ENCODE data around the gene C7orf57.
A peak's percentile ranks its signal among the peaks of the same experiment; 100 is the strongest.
"Not testable (repeated sequence)": the region's sequence is repeated elsewhere in the genome, so short reads cannot be mapped to it uniquely, and the experiment has no call there.

C7orf57 gene

GRCh38 chr7:48035301-48035966, at the start of gene C7orf57:
Gene C7orf57 (plus strand): TSS chr7:48035543. CDS start chr7:48036309, 766 bp downstream.
- peak; percentile 89 for DNase-seq

- DNase-seq, result no peak
Observed at GRCh38 chr7:47988496-47989386, 46.6 kb upstream of the C7orf57 start.

- not testable (repeated sequence) for DNase-seq
Observed at GRCh38 chr7:47989607-47990400, 45.5 kb upstream of the C7orf57 start.

- DNase-seq, result no peak
Observed at GRCh38 chr7:47990592-47990991, 44.8 kb upstream of the C7orf57 start.

GRCh38 chr7:47991270-47991669, 44.1 kb upstream of the C7orf57 start:
- DNase-seq, result no peak

GRCh38 chr7:47991741-47992311, 43.5 kb upstream of the C7orf57 start:
- peak; percentile 84 to 88 for DNase-seq

- no peak for DNase-seq
Observed at GRCh38 chr7:47992446-47992845, 42.9 kb upstream of the C7orf57 start.

GRCh38 chr7:47999413-47999812, 35.9 kb upstream of the C7orf57 start:
- DNase-seq, result no peak

GRCh38 chr7:48000164-48000563, 35.2 kb upstream of the C7orf57 start:
- not testable (repeated sequence) for DNase-seq

GRCh38 chr7:48004032-48004431, 31.3 kb upstream of the C7orf57 start:
- no peak for DNase-seq

- DNase-seq, result no peak
Observed at GRCh38 chr7:48004638-48005037, 30.7 kb upstream of the C7orf57 start.

GRCh38 chr7:48006866-48007265, 28.5 kb upstream of the C7orf57 start:
- no peak for DNase-seq

GRCh38 chr7:48009257-48009656, 26.1 kb upstream of the C7orf57 start:
- no peak for DNase-seq

- DNase-seq, result no peak
Observed at GRCh38 chr7:48009954-48010353, 25.4 kb upstream of the C7orf57 start.

- DNase-seq, result no peak
Observed at GRCh38 chr7:48011323-48011722, 24.0 kb upstream of the C7orf57 start.

GRCh38 chr7:48011951-48012350, 23.4 kb upstream of the C7orf57 start:
- DNase-seq, result no peak

GRCh38 chr7:48016641-48017040, 18.7 kb upstream of the C7orf57 start:
- no peak for DNase-seq

GRCh38 chr7:48017674-48018073, 17.7 kb upstream of the C7orf57 start:
- no peak for DNase-seq

- no peak for DNase-seq
Observed at GRCh38 chr7:48025624-48026023, 9.7 kb upstream of the C7orf57 start.

GRCh38 chr7:48028938-48029337, 6.4 kb upstream of the C7orf57 start, which contains the start of gene SUN3:
Gene SUN3 (minus strand): TSS chr7:48029107. CDS start chr7:48028938, 169 bp downstream.
- DNase-seq, result no peak

GRCh38 chr7:48031111-48031510, 4.2 kb upstream of the C7orf57 start:
- no peak for DNase-seq

- DNase-seq, result no peak
Observed at GRCh38 chr7:48033922-48034321, 1.4 kb upstream of the C7orf57 start.

- DNase-seq, result no peak
Observed at GRCh38 chr7:48035967-48036478, 680 bp downstream of the C7orf57 start.
